Right lobe of liver (tissue), 4 donors: ENCODE results near the gene FUT4.

Experiments
- POLR2A ChIP-seq: fragments of 450-650 bp; IDR thresholded peaks from one replicate; pipeline ENCODE4 v1.6.1; 2017; ENCODE audit warnings: antibody characterized with exemption, mild to moderate bottlenecking
- TF ChIP-seq, protein P1 (sequence below), 4 donors: fragments of 200-600 bp in 3 of 4; fragments of 450-650 bp in 1 of 4; IDR thresholded peaks; one replicate each; pipeline versions ENCODE4 v1.5.1 to v1.8.0; 2016 to 2022; ENCODE audit warnings: antibody characterized with exemption in 4 of 4, mild to moderate bottlenecking in 2 of 4
- donor health status: DM: no; HTN: no; CAD: no.
- donor health status: DM: no; HTN: no; CAD: no.
- donor health status: DM: no; HTN: yes; CAD: no.

DNA sequence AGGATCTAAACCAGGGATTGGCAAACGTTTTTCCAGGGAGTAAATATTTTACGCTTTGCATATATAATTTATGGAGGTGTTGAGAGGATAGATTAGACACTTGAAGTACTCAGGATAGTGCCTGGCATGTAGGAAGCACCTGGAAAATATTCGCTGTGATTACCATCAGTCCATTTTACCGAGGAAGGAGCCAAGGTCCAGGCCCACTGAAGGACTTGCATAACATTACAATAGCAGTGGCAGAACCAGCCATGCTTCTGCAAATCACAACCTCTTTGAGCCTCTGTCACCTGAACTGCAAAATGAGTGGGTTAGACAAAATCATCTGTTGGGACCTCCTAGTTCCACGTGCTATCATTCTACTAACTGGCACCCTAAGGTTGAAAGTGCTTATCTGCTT is 5.4 kb downstream of the FUT4 start:
- TF ChIP-seq POLR2A = no peak
- TF ChIP-seq, protein P1, sequence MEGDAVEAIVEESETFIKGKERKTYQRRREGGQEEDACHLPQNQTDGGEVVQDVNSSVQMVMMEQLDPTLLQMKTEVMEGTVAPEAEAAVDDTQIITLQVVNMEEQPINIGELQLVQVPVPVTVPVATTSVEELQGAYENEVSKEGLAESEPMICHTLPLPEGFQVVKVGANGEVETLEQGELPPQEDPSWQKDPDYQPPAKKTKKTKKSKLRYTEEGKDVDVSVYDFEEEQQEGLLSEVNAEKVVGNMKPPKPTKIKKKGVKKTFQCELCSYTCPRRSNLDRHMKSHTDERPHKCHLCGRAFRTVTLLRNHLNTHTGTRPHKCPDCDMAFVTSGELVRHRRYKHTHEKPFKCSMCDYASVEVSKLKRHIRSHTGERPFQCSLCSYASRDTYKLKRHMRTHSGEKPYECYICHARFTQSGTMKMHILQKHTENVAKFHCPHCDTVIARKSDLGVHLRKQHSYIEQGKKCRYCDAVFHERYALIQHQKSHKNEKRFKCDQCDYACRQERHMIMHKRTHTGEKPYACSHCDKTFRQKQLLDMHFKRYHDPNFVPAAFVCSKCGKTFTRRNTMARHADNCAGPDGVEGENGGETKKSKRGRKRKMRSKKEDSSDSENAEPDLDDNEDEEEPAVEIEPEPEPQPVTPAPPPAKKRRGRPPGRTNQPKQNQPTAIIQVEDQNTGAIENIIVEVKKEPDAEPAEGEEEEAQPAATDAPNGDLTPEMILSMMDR (IDR thresholded peaks at IDR 0.05) = no peak
